Measurements from ENCODE around the gene WDR86.

WDR86 gene

DNA sequence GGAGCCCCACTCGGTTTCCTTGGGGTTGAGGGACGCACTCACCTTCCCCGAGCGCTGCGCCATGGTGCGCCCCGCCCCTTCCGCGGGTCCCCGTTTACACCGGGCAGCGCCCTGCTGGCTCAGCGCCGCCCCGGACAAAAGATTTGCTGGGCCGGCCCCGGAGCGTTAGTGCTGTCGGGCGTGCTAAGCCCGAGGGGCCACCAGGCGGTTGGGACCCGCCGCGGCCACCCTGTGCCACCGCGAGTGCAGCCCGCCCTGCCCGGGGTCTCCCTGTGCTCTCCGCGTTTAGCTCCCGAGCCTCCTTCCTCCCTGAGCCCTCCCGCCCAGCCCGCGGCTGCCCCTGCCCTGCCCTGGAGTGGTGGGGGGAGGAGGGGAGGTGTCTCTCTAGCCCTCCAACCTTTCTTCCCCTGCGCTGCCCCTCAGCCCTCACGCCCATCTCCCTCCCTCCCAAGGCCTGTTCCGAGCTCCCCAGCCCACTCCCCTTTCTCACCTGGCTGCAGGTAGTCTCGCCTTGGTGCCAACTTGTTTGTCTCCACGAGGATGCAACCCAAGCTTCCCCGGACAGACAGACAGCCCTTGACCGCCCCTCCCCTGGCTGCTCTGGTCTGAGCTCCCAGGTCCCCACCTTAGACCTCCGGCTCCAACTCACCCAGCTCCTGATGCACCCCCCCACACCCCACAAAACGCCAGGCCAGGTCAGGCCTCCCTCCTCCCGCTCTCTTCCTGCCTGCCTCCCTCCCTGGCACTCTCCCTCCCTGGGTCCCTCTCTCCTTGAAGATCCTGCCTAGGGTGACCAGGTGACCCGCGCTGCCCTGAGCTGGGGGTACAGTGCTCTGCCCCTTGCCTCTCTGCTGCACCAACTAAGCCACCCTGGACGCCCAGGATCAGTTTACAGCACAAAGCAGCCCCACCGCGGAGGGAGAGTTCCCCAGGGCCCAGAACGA, 30.3 kb upstream of the WDR86 start, which contains the start of gene CRYGN:
TSS of gene CRYGN (minus strand) at position 287 of the 944 bp plus-strand sequence. CDS start at position 63, 224 bp downstream.
- Histone ChIP-seq H3K27me3 (ENCODE audit: insufficient read depth, low read length) (peaks cover 19% of the 10 kb centered on the region), H3K9ac (ENCODE audit: low read depth, low read length) (peak within 1 kb of the TSS; percentile 72), H3K9me3 (ENCODE audit: insufficient read depth, low read depth, low read length) (no peaks in the 10 kb centered on the region), H3K36me3 (ENCODE audit: insufficient read depth, low read length) (no peaks in the 10 kb centered on the region), H3K27ac (ENCODE audit: low read depth, low read length) (no peak within 1 kb of the TSS), H3K4me1 (ENCODE audit: insufficient read depth, low read length) (peaks cover 12% of the 10 kb centered on the region), H3K4me3 (ENCODE audit: low read length) (peak within 1 kb of the TSS; percentile 67)
- 3% methylated on average over 47 of the region's 51 CpGs for WGBS

DNA sequence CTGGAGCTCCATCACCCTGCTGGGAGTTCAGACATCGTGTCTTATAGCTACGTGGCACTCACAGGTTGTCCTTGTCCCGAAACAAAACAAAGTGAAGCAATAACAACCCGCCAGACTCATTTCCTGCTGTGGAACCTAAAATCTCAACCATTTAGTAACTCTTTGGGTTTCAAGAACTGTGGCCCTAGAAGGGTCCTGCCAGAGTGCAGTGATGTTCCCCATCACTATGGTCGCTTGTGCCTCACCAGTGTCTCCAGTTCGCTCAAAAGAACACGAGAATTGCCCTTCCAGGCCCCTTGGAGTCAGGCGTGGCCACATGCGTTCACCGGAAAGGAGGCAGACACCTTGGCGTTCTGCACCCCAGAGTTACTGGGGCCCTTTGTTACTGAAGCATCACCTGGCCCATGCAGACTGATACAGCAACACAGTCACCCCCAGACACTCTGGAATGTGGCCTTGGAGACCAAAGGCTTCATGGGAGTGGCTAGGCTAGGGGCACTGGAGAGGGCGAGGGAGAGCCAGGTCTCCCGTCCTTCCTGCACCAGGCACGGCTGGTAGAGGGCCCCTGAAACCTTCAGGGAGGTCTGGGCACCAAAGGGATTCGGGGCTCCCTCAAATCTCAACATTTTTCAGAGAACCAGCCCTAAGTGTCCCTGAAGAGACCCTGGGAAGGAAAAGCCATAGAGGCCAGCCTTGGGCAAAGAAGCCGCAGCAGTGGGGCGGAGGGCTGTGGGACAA, 29.2 kb upstream of the WDR86 start:
- H3K27ac ChIP-seq (ENCODE audit: low read depth, low read length) = no peak overlapping the region
- peak overlapping the region; percentile 67 for H3K4me3 ChIP-seq (ENCODE audit: low read length)
- H3K27me3 ChIP-seq (ENCODE audit: insufficient read depth, low read length) = peaks cover 19% of the 10 kb centered on the region
- no peaks in the 10 kb centered on the region for H3K36me3 ChIP-seq (ENCODE audit: insufficient read depth, low read length)
- peaks cover 12% of the 10 kb centered on the region for H3K4me1 ChIP-seq (ENCODE audit: insufficient read depth, low read length)
- H3K9ac ChIP-seq (ENCODE audit: low read depth, low read length) = no peak overlapping the region; the same call in 1 of the 2 replicates
- WGBS = 90% methylated on average over 17 of the region's 17 CpGs
- H3K9me3 ChIP-seq (ENCODE audit: insufficient read depth, low read depth, low read length) = no peaks in the 10 kb centered on the region

DNA sequence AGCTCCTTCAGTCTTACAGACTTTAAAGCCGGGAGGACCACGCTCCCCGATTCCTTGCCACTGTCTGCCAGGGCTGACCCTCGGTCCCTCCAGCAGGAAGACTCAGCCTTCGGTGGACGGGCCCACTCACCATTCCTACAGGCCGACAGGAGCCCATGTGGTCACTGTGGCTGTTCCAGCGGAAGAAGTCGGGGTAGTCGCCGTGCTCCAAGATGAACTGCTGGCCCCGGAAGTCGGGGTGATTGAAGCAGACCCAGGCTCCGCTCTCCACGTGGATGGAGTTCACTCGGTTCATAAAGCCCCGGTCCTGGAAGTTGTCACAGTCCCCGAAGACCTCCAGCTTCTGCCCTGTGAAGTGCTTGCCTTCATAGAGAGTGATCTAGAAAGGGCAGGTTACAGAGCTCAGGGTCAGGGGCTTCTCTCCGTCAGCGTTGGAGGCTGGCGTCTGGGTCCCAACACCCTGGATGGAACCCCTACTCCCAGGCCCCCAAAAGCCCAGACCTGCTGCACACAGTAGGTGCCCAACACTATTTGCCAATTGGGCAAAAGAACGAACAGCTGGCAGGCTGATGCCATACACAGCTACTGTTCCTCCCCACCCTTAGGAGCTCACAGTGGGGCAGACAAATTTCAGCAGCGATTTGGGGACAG, 28.2 kb upstream of the WDR86 start:
- no peaks in the 10 kb centered on the region for H3K9me3 ChIP-seq (ENCODE audit: insufficient read depth, low read depth, low read length)
- no peak overlapping the region for H3K9ac ChIP-seq (ENCODE audit: low read depth, low read length)
- 89% methylated on average over 23 of the region's 23 CpGs for WGBS
- H3K4me1 ChIP-seq (ENCODE audit: insufficient read depth, low read length) = peaks cover 12% of the 10 kb centered on the region
- H3K27ac ChIP-seq (ENCODE audit: low read depth, low read length) = no peak overlapping the region
- H3K36me3 ChIP-seq (ENCODE audit: insufficient read depth, low read length) = no peaks in the 10 kb centered on the region
- H3K4me3 ChIP-seq (ENCODE audit: low read length) = no peak overlapping the region
- peaks cover 19% of the 10 kb centered on the region for H3K27me3 ChIP-seq (ENCODE audit: insufficient read depth, low read length)

DNA sequence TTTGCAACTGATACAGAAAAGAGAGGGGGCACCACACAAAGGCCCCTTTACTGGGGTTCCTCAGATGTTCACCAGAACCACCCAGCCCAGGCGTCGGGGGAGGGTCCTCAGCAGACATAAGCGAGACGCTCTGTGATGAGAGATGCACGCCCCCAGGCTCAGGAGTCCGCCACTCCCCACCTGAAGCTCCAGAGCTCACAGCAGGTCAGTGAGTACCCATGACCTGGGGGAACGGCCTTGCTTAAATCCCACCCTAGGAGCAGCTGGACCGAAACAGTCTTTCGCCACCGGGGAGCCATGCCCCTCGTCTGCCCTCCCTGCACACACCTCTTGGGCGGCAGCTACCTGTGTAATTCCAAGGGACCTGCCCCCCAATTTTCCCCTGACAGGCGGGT, 27.3 kb upstream of the WDR86 start:
- H3K27me3 ChIP-seq (ENCODE audit: insufficient read depth, low read length) = peaks cover 19% of the 10 kb centered on the region
- H3K4me1 ChIP-seq (ENCODE audit: insufficient read depth, low read length) = peaks cover 12% of the 10 kb centered on the region
- H3K9me3 ChIP-seq (ENCODE audit: insufficient read depth, low read depth, low read length) = no peaks in the 10 kb centered on the region
- WGBS = 83% methylated on average over 13 of the region's 13 CpGs
- H3K27ac ChIP-seq (ENCODE audit: low read depth, low read length) = no peak overlapping the region
- H3K9ac ChIP-seq (ENCODE audit: low read depth, low read length) = no peak overlapping the region
- H3K4me3 ChIP-seq (ENCODE audit: low read length) = no peak overlapping the region
- no peaks in the 10 kb centered on the region for H3K36me3 ChIP-seq (ENCODE audit: insufficient read depth, low read length)

DNA sequence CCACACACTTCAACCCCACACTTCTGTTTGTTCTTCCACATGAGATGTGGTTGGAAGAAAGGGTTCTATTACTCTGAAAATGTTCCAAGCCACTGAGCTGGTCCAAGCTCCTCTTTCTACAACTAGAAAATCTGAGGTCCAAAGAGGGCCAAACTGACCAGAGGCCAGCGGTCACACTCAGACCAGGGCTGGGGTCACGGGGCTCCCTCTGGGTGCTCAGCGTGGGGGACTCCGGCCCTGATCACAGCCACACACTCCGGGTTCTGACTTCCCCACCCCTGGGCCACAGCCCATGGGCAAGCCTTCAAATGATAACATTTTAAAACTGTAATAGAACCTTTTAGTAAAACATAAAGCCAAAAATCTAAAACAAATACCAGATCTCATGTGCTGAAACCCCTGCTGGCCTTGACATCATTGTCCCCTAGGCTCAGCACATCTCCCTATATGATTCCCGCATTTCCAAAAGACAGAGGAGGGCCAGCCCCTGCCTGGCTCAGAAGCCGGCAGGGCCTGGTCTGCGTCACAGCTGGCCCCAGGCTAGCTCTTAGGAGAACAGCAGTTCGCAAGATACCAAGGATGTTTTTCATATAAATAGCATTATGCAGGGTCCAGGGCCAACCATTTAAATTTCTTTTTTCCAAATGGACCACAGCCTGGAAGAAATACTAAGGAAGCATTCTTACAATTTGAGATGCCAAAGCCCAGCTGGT, 26.8 kb upstream of the WDR86 start:
- peaks cover 8% of the 10 kb centered on the region for H3K4me1 ChIP-seq (ENCODE audit: insufficient read depth, low read length)
- H3K4me3 ChIP-seq (ENCODE audit: low read length) = no peak overlapping the region
- peaks cover 19% of the 10 kb centered on the region for H3K27me3 ChIP-seq (ENCODE audit: insufficient read depth, low read length)
- H3K27ac ChIP-seq (ENCODE audit: low read depth, low read length) = no peak overlapping the region
- WGBS = 77% methylated on average over 9 of the region's 9 CpGs
- H3K9me3 ChIP-seq (ENCODE audit: insufficient read depth, low read depth, low read length) = no peaks in the 10 kb centered on the region
- H3K9ac ChIP-seq (ENCODE audit: low read depth, low read length) = no peak overlapping the region
- H3K36me3 ChIP-seq (ENCODE audit: insufficient read depth, low read length) = no peaks in the 10 kb centered on the region

DNA sequence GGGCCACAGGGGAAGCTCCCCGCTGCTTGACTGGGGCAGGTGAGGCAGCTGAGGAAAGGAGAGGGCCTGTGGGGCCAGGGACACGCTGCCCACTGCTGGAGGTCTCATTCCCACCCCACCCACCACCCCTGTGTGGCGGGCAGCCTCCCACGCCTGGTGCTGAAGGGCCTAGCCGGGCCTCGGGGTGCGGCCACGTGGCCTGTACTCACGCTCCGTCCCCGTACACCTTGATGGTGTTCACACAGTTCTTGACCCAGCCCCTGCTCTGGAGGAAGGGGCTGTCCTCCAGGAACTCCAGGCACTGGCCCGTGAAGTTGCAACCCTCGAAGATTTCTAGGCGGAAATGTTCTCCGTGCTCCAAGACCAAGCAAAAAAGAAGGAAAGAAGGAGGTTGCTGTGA, 26.1 kb upstream of the WDR86 start:
- peaks cover 4% of the 10 kb centered on the region for H3K4me1 ChIP-seq (ENCODE audit: insufficient read depth, low read length)
- 94% methylated on average over 15 of the region's 15 CpGs for WGBS
- no peak overlapping the region for H3K27ac ChIP-seq (ENCODE audit: low read depth, low read length)
- H3K4me3 ChIP-seq (ENCODE audit: low read length) = no peak overlapping the region
- H3K36me3 ChIP-seq (ENCODE audit: insufficient read depth, low read length) = no peaks in the 10 kb centered on the region
- no peak overlapping the region for H3K9ac ChIP-seq (ENCODE audit: low read depth, low read length)
- no peaks in the 10 kb centered on the region for H3K9me3 ChIP-seq (ENCODE audit: insufficient read depth, low read depth, low read length)
- H3K27me3 ChIP-seq (ENCODE audit: insufficient read depth, low read length) = peaks cover 19% of the 10 kb centered on the region

DNA sequence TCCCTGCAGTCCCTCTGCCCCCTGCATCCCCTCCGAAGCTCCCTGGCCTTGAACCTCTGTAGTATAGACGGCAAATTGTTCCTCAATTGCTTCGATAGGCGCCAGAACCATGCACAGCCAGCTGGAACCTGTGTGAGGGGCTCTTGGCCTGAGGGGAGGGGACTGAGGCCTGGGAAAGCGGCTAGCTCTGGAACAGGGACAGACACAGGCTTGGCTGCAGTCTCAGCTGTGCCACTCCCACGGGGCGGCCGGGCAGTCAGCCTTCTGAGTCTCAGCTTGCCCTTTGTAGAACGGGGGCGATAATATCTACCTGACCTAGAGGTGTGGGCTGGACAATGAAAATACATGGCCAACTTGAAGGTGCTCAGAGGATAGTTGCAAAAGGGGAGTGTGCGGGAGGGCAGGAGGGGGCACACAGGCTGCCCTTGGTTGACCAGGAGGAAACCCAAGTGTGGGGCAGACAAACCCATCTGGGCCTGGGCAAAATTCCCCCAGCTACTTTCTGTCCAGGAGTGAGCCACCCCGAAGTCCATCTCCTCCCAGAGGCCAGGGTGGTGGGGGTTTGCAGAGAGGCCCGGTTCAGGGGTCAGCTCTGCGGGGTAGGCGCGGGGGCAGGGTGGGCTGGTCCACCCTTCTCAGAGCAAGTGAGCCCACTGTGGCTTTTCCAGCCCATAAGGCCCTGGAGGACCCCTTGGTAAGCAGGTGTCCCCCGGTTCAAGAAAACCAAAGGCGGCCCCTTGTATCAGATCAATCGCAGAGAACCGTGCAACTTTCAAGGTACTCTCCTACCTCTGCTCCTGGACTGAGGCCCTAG, 25.5 kb upstream of the WDR86 start:
- no peaks in the 10 kb centered on the region for H3K9me3 ChIP-seq (ENCODE audit: insufficient read depth, low read depth, low read length)
- H3K36me3 ChIP-seq (ENCODE audit: insufficient read depth, low read length) = no peaks in the 10 kb centered on the region
- H3K9ac ChIP-seq (ENCODE audit: low read depth, low read length) = no peak overlapping the region
- no peak overlapping the region for H3K27ac ChIP-seq (ENCODE audit: low read depth, low read length)
- peaks cover 19% of the 10 kb centered on the region for H3K27me3 ChIP-seq (ENCODE audit: insufficient read depth, low read length)
- H3K4me3 ChIP-seq (ENCODE audit: low read length) = no peak overlapping the region
- H3K4me1 ChIP-seq (ENCODE audit: insufficient read depth, low read length) = peaks cover 6% of the 10 kb centered on the region; the same call in 1 of the 2 replicates
- 93% methylated on average over 20 of the region's 20 CpGs for WGBS

DNA sequence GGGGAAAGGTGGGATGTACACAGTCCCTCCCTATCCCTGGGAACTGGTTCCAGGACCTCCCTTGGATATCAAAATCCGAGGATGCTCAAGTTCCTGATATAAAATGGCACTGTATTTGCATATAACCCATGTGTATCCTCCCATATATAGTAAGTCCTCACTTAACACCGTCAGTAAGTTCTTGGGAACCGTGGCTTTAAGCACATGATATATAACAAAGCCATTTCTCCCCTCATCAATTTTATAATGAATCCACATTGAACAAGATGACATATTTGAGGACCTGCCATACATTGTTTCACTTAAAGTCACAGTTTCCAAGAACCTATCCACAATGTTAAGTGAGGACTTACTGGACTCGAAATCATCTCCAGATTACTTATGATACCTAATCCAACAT, 24.7 kb upstream of the WDR86 start:
- Histone ChIP-seq H3K27ac (ENCODE audit: low read depth, low read length) (no peak overlapping the region), H3K27me3 (ENCODE audit: insufficient read depth, low read length) (peaks cover 17% of the 10 kb centered on the region), H3K9me3 (ENCODE audit: insufficient read depth, low read depth, low read length) (no peaks in the 10 kb centered on the region), H3K9ac (ENCODE audit: low read depth, low read length) (no peak overlapping the region), H3K4me3 (ENCODE audit: low read length) (no peak overlapping the region), H3K4me1 (ENCODE audit: insufficient read depth, low read length) (peaks cover 12% of the 10 kb centered on the region), H3K36me3 (ENCODE audit: insufficient read depth, low read length) (no peaks in the 10 kb centered on the region)
- WGBS = 95% methylated on average over 4 of the region's 4 CpGs

DNA sequence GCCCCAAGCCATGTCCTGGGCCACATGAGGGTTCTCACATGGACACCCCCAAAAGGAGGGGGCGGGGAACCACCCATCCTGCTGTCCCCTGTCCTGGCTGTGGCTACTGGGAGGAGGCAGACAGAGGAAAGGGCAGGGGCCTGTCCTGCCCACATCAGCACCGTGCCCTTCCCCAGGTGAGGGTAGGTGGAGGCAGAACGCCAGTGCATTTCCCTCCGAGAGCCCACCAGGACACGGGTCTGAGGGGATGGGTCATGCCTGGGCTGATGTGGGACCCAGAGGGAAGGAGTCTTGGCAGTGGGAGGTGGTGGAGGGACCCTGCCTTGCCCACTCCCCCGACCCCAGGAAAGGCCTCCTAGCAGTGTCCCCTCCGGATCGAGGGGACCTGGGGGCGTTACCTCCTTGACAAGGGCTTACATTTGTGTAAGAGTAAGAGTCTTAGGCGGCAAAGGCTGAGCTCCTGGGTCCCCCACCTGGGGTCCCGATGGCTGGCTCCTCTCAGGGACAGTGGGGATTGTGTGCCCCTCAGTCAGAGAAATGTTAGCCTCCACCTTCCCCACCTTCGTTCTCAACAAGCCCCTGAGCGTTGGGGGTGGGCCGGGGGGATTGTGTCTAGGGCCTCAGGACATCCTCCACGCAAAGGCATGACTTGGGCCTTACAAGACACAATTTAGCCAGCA, 24.0 kb upstream of the WDR86 start:
- Histone ChIP-seq H3K36me3 (ENCODE audit: insufficient read depth, low read length) (no peaks in the 10 kb centered on the region), H3K9me3 (ENCODE audit: insufficient read depth, low read depth, low read length) (no peaks in the 10 kb centered on the region), H3K9ac (ENCODE audit: low read depth, low read length) (no peak overlapping the region), H3K4me1 (ENCODE audit: insufficient read depth, low read length) (peaks cover 14% of the 10 kb centered on the region), H3K4me3 (ENCODE audit: low read length) (no peak overlapping the region), H3K27ac (ENCODE audit: low read depth, low read length) (no peak overlapping the region), H3K27me3 (ENCODE audit: insufficient read depth, low read length) (peaks cover 10% of the 10 kb centered on the region)
- 94% methylated on average over 15 of the region's 15 CpGs for WGBS
